Raji (cell line): ENCODE results near the gene SLC16A8.

Experiments
- POLR2A ChIP-seq: IDR thresholded peaks from 2 replicates; pipeline ENCODE4 v1.6.1; 2011; ENCODE audit warnings: low read depth, low read length, control low read depth; ENCODE audit not compliant: insufficient read depth

SLC16A8 gene

GRCh38 chr22:38034884-38035529 is 49.0 kb downstream of the SLC16A8 start:
- TF ChIP-seq POLR2A, result no peak

DNA sequence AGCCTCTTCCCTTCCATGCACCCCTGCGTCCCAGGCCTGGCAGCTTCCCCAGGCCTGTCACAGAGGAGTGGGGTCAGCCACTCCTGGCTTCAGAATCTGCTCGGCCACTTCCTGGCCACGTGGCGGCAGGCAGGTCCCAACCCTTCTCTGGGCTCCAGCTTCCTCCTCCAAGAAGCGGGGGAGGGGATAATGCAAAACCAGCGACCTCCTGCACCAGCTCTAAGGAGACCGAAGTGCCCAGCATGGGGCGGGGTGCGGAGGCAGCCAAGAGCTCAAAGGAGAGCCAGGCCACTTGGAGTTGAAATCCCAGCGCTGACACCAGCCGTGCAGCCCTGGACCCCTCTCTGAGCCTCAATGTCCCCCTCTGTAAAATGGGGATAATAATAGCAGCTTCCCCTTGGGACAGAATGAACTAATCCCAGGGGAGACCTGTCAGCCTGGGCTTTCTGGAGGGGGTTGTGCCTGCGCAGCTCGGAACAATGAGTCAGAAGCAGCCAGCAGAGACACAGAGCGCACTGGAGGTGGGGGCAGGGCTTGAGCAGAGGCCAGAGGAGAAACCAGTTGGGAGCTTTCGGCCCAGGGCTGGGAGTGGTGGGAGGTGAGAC is 49.6 kb downstream of the SLC16A8 start:
- TF ChIP-seq POLR2A, result no peak

GRCh38 chr22:38033522-38034277 is 50.3 kb downstream of the SLC16A8 start:
- TF ChIP-seq POLR2A, result no peak

DNA sequence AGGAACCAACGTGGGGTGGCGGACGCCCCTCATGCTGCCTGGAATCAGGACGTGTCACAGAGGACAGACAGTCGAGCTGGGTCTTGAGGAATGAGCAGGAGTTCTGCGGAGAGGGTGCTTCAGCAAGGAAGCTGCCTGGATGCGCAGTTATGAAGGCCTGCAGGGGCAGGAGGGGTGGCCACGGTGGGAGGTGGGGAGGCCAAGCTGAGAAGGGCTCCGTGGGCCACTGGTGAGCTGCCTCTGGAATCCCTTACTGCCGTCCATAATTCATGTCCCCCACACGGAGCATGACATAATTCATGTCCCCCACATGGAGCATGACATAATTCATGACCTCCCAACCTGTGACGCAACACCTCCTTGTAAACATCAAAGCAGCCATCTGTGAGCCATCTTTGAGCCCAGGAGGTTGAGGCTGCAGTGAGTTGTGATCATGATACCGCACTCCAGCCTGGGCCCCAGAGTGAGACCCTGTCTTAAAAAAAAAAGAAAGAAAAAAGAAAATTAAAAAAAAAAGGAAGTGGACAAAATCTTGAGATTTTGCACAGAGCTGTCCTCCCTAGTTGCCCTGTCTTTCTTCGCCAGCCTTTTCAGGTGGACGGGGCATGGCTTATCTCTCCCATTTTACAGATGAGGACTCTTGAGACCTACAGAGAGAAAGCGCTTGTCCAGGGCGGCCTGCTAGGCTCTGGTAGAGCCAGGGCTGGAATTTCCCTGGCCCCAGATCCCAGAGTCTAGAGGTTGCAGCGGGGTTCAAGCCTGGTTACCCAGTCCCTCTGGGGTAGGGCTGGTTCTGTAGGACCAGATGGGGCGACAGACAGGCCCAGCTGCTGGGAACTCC is 51.1 kb downstream of the SLC16A8 start:
- TF ChIP-seq POLR2A, result no peak

GRCh38 chr22:38031491-38031890 is 52.5 kb downstream of the SLC16A8 start:
- TF ChIP-seq POLR2A, result no peak

- no peak for TF ChIP-seq POLR2A
These were observed 53.5 kb downstream of the SLC16A8 start for GRCh38 chr22:38030311-38031133.

DNA sequence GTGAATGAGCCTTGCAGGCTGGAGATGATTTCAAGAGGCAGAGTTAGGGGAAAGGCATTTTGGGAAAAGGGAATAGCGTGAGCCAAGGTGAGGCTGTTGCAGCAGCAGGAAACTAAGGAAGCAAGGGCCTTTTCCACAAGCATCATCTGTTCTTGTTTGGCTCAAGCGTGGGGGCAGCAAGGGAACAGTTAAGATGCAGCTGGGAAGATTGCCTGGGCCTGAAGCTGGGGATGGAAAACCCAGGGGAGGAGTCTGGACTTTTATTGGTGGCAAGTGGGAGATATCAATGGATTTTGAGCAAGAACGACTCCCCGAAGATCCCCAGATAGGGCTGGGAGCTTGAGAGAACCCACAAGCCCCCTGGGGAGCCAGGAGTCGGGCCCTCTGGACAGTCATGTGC is 54.1 kb downstream of the SLC16A8 start:
- TF ChIP-seq POLR2A, result no peak

DNA sequence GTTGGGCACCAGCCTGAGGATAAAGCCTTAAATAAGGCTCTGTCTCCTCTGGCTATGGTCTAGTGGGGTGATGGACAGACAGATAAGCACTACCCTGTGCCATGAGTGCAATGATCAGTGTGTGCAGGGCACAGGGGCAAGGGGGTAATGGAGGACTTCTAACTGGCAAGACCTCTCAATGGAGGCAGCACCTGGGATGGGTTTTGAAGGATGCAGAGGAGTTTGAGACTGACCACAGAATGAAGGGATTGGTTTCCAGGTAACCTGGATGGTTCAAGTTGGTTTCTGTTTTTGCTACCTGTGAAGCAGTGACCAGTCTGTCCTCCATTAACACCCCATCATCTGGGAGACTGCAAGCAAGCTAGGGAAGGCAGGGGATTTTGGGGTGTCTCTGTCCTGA is 54.6 kb downstream of the SLC16A8 start:
- TF ChIP-seq POLR2A, result no peak

DNA sequence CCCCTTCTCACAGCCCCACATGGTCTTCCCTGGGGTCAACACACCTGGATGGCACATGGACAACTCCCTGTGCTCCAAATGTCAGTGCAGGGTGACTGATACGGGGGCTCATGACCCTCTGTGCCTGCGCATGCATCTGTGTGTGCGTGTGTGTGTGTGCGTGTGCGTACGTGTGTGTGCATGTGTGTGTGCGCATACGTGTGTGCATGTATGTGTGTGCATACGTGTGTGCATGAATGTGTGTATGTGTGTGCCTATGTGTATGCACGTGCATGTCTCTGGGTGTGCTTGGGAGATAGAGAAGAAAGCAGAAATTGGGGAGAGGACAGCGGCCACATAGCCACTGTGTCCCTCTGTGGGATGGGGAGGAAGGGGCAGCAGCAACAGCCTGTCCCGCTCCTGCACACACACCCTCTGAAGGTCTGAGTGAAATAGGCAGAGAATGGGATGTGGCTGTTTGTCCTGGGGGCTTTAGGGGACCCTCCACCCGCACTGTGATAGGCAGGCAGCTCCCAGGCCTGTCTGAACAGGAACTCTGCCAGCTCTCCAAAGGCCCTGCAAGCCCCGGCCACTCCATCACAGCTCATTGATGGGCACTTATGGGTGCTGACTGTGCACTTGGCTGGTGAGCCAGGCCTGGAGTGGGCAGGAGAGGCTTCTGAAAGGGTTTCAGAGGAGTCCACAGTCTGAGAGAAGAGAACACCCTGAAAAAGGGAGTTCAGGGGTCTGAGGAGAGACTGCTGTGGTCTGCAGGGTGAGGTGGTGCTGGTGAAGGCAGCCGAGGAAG is 55.4 kb downstream of the SLC16A8 start:
- no peak for TF ChIP-seq POLR2A
